Measurements from ENCODE around the gene ITGB3BP.
"Not testable (repeated sequence)": the region's sequence is repeated elsewhere in the genome, so short reads cannot be mapped to it uniquely, and the experiment has no call there.

Gene ITGB3BP, protein sequence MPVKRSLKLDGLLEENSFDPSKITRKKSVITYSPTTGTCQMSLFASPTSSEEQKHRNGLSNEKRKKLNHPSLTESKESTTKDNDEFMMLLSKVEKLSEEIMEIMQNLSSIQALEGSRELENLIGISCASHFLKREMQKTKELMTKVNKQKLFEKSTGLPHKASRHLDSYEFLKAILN

DNA sequence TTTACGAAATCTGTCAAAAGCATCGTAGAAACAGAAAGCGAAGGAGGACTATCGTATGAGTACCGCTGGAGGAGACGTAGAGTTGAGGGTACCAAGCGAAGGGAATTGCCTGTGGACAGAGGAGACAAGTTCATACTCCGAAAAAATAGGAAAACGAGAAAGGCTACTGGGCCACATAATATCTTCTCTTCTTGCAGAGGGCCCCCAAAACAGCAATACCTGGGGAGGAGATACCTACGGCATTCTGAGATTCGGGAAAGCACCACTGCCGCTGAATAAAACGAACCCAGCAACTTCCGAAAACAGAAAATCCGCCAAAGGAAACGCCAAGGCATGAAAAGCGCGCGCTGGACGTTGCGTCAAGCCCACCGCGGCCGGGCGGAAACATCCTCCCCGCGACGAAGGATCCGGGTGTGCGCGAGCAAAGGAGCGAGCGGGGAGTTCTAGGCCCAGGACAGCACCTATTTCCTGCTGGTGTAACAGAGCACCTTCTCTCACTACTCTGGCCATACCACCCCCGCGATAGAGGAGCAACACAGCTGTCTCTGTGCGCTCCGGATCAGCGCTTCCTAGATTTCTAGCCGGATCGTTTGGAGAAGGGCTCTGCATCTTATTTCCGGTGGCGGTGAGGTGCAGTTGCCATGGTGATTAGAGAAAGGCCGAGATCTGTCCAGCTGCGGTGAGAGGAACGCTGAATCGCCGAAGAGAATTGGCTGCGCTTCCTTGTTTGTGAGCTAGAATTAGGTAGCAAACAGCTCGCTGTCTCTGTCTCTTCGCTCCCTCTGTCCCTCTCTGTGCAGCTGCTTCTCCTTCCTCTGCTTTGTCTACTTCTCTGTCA, at the start of gene ITGB3BP, which contains the start of gene EFCAB7:
TSS of gene ITGB3BP (minus strand) at position 335 of the 838 bp plus-strand sequence. CDS start at position 243, 92 bp downstream.
TSS of gene EFCAB7 (plus strand) at position 635 of the 838 bp plus-strand sequence. CDS start 2,048 bp downstream, outside the sequence.
- peak; percentile 100 for DNase-seq

DNA sequence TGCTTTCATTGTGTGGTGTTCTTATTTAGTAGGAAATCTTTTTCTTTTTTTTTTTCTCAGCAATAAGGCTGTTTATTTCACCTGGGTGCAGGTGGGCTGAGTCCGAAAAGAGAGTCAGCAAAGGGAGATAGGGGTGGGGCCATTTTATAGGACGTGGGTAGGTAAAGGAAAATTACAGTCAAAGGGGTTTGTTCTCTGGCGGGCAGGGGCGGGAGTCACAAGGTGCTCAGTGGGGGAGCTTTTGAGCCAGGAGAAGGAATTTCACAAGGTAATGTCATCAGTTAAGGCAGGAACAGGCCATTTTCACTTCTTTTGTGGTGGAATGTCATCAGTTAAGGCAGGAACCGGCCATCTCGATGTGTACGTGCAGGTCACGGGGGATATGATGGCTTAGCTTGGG, 49.7 kb upstream of the ITGB3BP start:
- not testable (repeated sequence) for DNase-seq

DNA sequence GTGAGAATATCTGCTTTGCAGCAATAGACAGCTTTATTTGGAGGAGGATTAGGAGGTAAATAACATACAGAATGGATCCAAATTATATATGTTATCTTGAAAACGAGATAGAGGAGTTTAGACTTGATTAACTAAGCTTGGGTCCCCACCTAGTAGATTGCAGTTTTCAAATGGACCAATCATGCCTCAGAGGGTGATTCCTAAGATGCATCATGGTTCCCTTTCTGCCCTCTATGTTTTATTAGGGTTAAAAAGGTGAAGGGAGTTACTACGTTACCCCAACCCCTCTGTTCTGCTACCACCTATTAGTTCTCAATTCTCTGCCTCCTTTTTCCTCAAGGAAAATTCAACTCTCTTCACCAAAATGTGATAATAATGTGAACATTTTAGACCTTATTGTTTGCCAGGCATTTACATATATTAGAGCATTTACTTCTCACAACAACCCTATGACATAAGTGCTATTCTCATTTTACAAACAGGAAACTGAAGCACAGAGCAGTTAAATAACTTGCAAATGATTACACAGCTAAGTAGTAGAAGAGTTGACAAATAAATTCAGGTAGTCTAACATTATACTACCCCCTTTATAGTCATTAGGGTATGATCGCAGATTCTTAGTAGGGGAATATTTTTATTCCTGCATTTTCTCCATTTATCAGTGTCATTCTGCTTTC, 46.8 kb upstream of the ITGB3BP start:
- DNase-seq = no peak

DNA sequence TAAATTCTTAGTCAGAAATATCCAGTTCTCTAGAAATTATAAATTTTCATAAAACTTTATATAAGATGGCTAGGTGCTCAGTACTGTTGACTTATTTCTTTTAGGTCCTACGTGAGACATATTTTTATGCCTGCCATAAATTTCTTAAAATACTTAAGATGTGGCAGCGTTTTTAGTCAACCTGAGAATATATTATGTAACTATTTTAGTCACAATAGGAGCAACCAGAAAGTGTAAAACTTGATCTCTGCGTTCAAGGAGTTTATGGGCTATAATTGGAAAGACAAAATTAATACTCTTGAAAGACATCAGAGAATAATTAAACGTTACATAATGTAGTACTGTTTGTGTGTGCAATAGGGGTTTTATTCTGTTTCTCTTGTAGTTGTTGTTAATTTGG, 46.0 kb upstream of the ITGB3BP start:
- DNase-seq = no peak

DNA sequence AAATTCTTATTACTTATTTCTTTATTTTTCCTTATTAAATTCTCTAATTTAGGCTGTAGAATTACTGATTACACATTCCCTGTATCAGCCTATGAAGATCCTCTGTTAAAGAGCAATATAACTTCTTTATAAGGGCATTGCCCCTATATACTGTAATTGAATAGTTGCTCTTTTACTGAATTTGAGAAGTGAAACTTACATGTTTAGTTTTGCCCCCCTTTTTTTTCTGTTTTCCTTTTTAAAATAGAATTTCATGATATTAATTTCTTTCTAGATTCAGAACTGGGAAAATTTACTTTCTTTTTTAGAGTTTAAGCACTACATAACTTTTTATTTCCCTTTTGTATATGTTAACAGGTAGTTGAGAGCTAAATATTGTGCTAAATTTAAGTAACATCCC, 40.7 kb upstream of the ITGB3BP start:
- no peak for DNase-seq

DNA sequence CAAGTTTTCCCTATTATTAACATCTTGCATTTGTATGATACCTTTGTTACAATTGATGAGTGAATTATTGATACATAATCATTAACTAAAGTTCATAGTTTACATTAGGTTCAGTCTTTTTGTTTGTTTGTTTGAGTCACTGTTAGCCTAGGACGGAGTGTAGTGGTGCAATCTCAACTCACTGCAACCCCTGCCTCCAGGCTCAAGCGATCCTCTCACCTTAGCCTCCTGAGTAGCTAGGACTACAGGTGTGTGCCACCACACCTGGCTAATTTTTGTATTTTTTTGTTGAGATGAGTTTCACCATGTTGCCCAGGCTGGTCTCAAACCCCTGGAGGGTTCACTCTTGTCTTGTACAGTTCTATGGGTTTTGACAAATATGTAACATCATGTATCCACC, 36.3 kb upstream of the ITGB3BP start:
- DNase-seq = peak; percentile 18

DNA sequence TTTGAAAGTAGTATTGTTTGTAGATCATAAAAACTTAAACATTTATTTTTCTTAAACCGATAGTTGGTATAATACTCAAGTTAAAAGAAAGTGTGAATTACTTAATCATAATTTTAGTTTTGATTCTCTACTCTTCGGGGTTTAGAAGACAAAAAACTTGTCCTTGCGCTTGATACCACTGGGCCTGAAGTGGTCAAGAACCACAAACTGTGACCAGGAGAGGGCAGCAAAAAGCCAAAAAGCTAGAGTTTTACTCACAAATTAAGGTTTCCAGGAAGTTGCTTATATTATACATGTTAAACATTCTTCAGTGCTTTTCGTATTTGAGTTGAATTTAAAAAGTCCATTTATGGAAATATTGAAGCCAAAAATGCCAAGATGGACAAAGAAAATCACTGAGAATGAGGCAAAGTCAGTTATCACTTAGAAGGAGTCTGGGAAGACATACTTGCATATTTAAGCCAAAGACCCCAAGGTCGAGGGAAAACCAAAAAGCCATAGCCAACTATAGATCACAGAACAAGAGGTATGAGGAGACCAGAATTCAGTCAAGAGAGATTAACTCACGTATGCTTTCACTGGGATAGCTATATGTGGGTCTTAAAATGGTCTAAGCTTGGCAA, 34.5 kb upstream of the ITGB3BP start:
- DNase-seq = peak; percentile 67

DNA sequence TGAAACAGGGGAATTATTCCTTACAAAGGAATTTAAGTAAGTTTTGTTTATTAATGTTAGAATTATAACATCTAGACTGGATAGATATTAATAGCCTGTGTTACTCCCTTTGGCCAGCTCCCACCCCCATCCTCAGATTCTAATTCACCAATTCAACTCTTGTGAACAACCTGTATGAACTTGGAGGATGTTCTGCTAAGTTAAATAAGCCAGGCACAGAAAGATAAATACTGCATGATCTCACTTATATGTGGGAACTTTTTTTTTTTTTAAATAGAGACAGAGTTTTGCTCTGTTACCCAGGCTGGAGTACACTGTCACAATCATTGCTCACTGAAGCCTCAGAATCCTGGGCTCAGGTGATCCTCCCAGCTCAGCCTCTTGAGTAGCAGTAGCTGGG, 32.5 kb upstream of the ITGB3BP start:
- no peak for DNase-seq

DNA sequence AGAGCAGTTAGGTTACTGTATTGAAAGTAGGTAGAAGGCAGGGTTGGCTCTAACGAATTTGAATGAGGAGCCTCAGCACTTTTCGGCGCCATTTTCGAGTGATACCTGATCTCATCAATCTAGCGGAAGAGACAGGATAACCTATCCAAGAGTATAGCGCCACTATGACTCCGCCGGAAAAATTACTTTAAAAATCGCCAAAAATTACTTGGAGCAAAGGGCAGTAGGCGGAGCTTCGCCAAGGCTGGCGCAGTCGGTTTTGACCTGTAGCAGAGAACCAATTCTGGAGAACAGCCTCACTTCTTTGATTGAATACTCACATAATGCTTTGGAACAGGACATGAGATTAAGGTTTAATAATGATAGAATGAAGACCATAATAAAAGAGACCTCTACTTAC, 25.9 kb upstream of the ITGB3BP start:
- no peak for DNase-seq

DNA sequence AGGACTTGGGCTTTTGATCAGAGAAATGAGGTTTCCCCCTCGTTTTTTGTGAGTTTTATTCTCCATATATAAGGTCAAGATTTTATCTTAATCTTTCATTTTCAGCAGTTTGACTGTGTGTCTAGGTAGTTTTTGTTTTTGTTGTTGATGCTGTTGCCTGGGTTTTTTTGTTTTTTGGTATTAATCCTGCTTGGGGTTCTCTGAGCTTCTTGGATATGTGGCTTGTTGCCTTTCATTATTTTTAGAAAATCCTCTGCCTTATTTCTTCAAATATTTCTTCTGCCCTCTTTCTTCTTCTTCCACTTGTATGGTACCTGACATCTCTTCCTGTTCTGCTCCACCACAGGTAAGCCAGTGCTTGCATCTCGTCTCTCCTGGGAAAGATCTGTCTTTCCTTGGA, 25.3 kb upstream of the ITGB3BP start:
- DNase-seq = no peak

DNA sequence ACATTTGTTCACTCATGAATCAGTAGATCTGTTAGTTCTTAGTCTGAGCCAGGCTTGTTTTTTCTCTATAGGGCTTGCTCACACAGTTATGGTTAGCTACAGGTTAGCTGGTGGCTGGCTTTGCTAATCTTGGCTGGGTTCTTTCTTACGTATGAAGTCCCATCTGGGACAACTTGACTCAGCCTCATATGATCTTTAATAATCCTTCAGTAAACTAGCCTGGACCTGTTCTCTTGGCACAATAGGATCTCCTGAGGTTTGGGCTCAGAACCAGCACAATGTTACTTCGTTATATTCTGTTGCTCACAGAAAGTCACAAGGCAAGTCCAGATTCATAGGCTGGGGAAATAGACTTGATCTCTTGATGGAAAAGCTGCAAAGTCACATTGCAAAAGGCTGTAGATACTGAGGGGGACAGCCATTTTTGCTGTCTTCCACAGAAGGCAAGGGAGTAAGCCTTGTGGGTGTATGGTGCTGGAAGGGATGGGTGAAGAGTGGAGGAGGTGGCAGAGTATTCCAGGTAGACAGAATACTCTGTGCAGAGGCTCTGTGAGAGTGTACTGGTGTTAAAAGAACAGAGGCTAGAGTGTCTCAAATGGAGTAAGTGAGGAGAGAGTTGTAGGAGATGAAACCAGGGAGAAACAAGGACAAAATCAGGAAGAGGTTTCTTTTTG, 24.7 kb upstream of the ITGB3BP start:
- DNase-seq = no peak

DNA sequence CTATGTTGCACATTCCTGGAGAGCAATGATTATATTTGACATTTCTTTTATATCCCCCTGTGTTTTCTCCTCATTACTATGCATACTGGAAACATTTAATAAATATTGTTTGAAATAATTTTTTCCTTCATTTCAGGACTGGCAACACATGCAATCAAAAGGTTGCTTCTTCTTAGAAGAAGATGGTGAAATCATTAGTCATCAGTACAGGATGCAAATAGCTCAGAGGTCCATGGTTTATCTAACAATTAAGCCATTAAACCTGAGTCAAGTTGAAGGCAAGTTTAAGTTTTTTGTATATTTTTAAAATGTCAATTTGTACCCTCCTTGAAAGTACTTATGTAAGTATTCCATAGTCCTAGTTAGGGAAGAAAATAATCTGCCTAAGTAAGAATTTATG, 22.8 kb upstream of the ITGB3BP start:
- no peak for DNase-seq

DNA sequence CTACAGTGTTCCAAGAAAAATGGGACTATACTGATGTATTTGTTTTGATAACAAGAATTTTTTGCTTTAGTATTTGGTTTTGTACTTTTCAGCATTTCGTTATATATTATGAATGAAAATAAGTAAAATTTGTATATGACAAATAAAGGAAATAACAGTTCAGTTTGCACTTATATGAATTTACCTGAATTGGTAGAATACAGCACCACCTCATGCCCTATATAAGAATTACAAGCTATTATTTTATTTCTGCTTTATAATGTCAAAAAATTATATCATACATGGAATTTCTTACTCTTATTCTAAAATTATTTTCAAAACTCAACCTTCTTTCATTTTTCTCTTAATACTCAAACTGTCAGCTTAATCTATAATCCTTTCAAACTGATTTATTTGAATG, 14.9 kb upstream of the ITGB3BP start:
- DNase-seq = peak; percentile 57

DNA sequence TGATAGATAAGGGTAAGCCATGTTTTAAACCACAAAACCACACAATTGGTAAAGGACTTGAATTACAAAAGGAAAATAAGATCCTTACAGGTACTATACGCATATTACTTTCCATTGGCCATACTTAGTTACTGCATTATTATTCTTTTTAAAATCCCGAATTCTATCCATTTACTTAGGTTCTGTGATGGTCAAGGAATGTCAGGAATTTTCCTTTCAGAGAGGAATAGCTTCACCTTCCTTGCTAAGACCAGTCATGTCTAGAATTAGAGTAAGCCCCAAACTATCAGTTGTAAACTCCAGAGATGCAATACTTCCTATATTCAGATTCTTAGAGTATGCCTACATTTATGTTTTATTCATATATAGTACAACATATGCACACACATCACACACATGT, 14.0 kb upstream of the ITGB3BP start:
- DNase-seq = no peak

DNA sequence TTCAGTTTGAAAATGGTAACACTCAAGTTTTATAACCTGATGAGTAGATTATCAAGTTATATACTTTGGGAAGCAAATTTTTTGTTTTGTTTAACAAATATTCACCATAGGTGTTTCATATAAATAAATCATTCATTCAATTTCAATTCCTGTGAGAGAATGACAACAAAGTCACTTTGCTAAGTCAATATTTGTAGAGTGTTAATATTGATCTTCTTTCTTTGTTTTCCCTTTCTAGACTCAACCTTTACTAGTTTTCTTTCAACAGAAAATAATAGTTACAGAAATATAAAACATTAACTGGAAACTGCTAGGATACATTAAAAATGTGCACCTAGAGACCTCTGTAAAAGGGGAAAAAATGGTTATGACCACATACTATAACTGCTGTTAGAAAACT, 11.4 kb upstream of the ITGB3BP start:
- DNase-seq = peak; percentile 59

DNA sequence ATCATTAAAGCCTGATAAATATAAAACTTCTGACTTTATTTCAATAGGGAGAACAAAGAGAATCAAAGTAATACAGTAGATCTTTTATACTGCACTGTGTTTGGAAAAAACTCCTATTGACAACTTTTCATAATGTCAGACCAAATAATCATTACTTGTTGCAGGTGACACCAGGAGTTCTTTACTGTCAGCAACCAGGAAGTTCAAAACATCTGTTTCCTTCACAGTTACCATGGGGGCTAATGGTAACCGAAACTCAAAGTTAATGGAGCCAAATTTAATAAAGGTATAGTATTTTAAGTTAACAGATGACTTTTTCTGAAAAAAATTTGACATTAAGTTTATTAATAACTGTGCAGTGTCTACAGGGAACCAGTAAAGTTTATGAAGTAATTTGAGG, 10.9 kb upstream of the ITGB3BP start:
- peak; percentile 67 for DNase-seq

DNA sequence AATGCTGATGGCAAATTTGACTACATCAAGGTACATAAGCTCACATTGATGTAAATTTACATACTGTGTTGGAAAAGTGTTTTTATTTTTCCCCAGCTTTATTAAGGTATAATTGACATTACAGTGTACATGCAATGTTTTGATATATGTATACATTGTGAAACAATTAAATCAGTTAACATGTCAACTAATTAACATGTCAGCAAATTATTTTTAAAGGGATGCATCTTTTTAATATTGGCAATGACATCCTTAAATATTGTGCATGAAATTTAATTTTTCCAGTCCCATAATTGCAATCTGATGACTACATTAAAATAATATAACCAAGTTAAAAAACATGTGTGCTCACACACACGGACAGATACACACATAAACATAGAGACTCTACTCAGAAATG, 9.7 kb upstream of the ITGB3BP start:
- no peak for DNase-seq

DNA sequence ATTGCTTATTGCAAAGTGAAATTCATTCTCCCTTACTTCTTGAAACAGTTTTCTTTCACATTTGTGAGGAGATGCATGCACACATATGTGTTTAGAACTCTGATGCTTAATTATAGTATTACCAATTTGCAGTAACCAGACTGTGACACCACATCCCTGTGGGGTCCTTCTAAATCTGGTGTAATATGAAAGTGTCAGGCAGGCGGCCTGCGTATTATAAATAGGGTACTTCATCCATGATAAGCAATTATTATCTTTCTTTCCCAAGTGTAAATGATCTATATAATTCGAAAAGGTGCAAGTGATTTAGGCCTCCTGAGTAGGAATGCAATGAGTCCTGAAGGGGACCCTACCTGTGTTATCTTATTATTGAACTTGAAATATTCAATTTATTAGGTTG, 1.2 kb upstream of the ITGB3BP start:
- peak; percentile 53 for DNase-seq

DNA sequence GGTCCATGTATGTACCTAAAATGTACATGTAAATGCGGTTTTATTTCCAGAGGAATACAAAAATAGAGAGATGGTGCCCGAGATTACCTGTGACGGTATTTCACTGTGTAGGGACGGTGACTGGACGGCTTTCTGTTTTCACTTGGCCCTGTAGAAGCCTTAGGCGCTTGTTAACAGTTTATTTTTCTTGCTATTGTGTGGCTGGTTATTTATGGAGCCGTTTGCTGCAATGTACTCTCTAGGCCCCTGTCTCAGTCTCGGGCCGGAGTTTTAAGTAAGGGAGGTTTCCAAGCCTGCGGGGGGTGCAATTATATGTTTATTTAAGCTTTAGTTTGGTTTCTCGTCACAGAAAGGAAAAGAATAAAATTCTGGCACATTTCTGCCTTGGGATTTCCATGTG, 713 bp upstream of the ITGB3BP start:
- peak; percentile 87 for DNase-seq

DNA sequence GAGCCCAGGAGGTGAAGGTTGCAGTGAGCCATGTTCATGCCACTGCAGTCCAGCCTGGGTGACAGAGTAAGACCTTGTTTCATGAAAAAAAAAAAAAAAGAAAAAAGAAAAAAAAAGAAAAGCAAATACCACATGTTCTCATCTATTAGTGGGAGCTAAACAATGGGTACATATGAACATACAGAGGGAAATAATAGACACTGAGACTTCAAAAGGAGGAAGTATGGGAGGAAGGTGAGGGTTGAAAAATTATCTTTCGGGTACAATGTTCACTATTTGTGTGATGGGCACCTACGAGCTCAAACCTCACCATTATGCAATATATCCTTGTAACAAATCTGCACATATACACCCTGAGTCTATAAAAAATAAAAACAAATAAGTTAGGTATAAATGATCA, 6.4 kb downstream of the ITGB3BP start:
- DNase-seq = no peak

DNA sequence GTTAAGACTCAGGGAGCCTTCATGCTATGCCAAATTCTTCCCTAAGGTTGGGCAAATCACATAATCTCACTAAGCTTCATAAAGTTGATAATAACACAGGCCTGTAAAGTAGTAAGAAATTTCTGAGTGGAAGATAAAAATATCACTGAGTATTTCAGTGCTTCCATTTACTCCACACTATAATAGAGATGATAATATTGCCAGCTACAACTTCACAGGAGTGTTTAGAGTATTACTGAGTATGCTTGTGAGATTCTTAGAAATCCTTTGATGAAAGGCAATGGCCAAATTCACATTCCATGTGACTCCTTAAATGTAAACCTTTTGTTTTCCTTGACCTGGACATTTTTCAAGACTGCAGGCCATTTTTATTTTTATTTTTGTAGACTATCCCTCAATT, 10.4 kb downstream of the ITGB3BP start:
- no peak for DNase-seq

DNA sequence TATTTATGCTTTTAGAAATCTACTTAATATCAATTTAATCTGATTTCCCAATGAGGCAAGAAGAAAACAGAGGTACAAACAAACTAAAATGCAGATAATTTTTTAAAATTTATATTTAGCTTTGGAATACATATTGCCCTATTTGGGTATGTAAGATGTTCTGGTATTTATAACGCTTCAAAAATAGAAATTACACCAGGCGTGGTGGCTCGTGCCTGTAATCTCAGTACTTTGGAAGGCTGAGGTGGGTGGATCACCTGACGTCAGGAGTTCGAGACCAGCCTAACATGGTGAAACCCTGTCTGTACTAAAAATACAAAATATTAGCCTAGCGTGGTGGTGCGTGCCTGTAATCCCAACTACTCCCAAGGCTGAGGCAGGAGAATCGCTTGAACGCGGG, 13.3 kb downstream of the ITGB3BP start:
- DNase-seq = no peak

DNA sequence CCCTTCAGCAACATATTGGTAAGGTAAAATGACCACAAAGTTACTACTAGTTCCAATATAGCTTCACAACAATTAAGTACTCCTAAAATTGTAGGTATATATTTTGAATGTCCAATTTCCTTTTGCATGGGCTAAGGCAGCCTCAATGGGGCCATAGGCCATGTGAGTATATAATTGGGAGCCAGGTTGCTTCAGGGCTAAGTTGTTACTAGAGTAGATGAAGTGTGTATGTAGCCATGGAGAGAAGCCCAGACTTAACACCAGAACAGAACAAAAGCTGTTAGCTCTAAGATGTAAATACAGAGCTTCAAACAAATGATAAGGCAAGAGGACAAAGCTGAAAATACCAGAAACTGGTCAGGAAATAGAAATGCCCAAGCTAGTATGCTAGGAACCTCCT, 16.2 kb downstream of the ITGB3BP start:
- DNase-seq = no peak

Data from DMS53 (cell line).